Subcutaneous adipose tissue (tissue), 4 donors: ENCODE data around the gene SH3GL3. TPM values are rescaled to one million over a fixed set of nuclear protein-coding genes. Genes with fewer than 3 reads are reported as not detected.

Experiments used
- CTCF ChIP-seq: fragments of 450-650 bp; IDR thresholded peaks from one replicate; pipeline ENCODE4 v1.5.1; 2016; ENCODE audit warnings: low read depth, mild to moderate bottlenecking, control low read depth, antibody characterized with exemption, moderate library complexity
- total RNA-seq, 4 donors: library from RNA; depleted of rRNA; stranded (reverse); fragments of >200 nt; gene quantifications; one replicate each; pipeline ENCODE4 v1.1.0, GENCODE V29; 2016

Gene SH3GL3
- total RNA-seq, 4 donors from 2014 or later: not detected

GRCh38 chr15:83475551-83475950 is 28.4 kb downstream of the SH3GL3 start:
- TF ChIP-seq CTCF: no peak

- no peak for TF ChIP-seq CTCF
Observed at GRCh38 chr15:83476066-83476465, 28.9 kb downstream of the SH3GL3 start.

- TF ChIP-seq CTCF: no peak
Observed at GRCh38 chr15:83476708-83477107, 29.6 kb downstream of the SH3GL3 start.

- no peak for TF ChIP-seq CTCF
Observed at GRCh38 chr15:83477172-83477807, 30.1 kb downstream of the SH3GL3 start.

- TF ChIP-seq CTCF: no peak
Observed at GRCh38 chr15:83477808-83478537, 30.8 kb downstream of the SH3GL3 start.

- TF ChIP-seq CTCF: no peak
Observed at GRCh38 chr15:83483612-83484011, 36.5 kb downstream of the SH3GL3 start.

- no peak for TF ChIP-seq CTCF
Observed at GRCh38 chr15:83484636-83485035, 37.5 kb downstream of the SH3GL3 start.
